Measurements from ENCODE around the gene FAM193A. TPM values are rescaled to one million over a fixed set of nuclear protein-coding genes. Genes with fewer than 3 reads are reported as not detected.
"Not testable (repeated sequence)": the region's sequence is repeated elsewhere in the genome, so short reads cannot be mapped to it uniquely, and the experiment has no call there.

The FAM193A gene
- polyA plus RNA-seq, 1 donor (not counting 4 experiments of a cell fraction or from before 2014, with no cell fraction given): 3.6 TPM

DNA sequence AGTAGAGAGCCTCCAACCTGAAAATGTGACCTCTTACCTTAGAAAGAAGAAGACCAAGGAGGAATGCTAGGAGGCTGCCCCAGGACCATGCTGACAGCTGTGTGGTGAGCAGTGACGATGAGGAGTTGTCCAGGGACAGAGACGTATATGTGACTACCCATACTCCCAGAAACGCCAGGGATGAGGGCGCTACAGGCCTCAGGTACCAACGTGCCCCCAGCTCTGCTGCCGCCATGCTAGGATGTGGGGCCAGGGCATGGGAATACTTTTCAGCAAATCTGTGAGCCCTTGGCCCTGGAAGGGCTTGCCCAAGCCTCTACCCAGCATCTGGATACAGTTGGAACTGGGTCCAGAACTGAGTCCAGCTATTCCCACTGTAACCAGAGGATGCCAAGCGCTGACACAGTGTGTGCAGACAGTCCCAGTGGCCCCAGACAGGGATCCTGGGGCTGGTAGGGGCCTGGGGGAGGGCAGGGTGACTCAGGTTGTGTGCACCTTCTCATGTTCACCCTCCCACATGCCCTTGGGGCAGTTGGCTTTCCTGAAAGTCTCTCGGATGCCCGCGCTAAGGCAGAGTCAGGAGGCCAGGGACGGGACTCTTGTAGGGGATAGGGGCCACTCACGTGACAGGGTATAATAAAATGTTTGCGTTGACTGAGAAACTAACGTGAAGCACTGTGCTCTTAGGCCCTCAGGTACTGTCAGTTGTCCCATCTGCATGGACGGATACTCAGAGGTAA, 23.9 kb upstream of the FAM193A start:
- no peak overlapping the region for H3K4me2 ChIP-seq (ENCODE audit: control insufficient read depth, extremely low read depth, insufficient read depth, low read depth, low read length)
- no peak overlapping the region for H3K27ac ChIP-seq (ENCODE audit: control insufficient read depth, insufficient read depth, low read length)
- no peak overlapping the region for H3K9ac ChIP-seq (ENCODE audit: control insufficient read depth, extremely low read depth, insufficient read depth, low read length)
- peaks cover 3% of the 10 kb centered on the region for H4K20me1 ChIP-seq (ENCODE audit: control insufficient read depth, extremely low read depth, insufficient read depth, low read length)
- H3K9me3 ChIP-seq (ENCODE audit: control insufficient read depth, low read depth, low read length): no peaks in the 10 kb centered on the region
- no peaks in the 10 kb centered on the region for H3K27me3 ChIP-seq (ENCODE audit: control insufficient read depth, extremely low read depth, insufficient read depth, low read length)
- H3K79me2 ChIP-seq (ENCODE audit: control insufficient read depth, insufficient read depth, low read length): peaks cover 14% of the 10 kb centered on the region
- no peaks in the 10 kb centered on the region for H3K9me1 ChIP-seq (ENCODE audit: control insufficient read depth, extremely low read depth, insufficient read depth, low read length)
- peaks cover 36 to 45% of the 10 kb centered on the region in 2 experiments for H3K36me3 ChIP-seq (ENCODE audit: control insufficient read depth in 2 of 2, extremely low read depth in 1 of 2, insufficient read depth in 2 of 2, low read length in 2 of 2)
- no peak for FAIRE-seq
- no peak overlapping the region for H2AFZ ChIP-seq (ENCODE audit: control insufficient read depth, low read length)
- H3K4me3 ChIP-seq (ENCODE audit: control insufficient read depth in 2 of 3, extremely low read depth in 1 of 3, insufficient read depth in 2 of 3, low read depth in 1 of 3, low read length in 3 of 3): no peak overlapping the region
- no peak for DNase-seq (ENCODE audit: low read depth, low spot score)
- TF ChIP-seq, protein P1, sequence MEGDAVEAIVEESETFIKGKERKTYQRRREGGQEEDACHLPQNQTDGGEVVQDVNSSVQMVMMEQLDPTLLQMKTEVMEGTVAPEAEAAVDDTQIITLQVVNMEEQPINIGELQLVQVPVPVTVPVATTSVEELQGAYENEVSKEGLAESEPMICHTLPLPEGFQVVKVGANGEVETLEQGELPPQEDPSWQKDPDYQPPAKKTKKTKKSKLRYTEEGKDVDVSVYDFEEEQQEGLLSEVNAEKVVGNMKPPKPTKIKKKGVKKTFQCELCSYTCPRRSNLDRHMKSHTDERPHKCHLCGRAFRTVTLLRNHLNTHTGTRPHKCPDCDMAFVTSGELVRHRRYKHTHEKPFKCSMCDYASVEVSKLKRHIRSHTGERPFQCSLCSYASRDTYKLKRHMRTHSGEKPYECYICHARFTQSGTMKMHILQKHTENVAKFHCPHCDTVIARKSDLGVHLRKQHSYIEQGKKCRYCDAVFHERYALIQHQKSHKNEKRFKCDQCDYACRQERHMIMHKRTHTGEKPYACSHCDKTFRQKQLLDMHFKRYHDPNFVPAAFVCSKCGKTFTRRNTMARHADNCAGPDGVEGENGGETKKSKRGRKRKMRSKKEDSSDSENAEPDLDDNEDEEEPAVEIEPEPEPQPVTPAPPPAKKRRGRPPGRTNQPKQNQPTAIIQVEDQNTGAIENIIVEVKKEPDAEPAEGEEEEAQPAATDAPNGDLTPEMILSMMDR (optimal IDR thresholded peaks at IDR 0.05 in 1 of 3, IDR thresholded peaks at IDR 0.05 in 1 of 3, conservative IDR thresholded peaks at IDR 0.05 in 1 of 3; ENCODE audit: extremely low read depth in 1 of 3, insufficient read depth in 2 of 3, low read length in 3 of 3): no peak
- TF ChIP-seq EZH2 (IDR thresholded peaks at IDR 0.05; ENCODE audit: low read length): no peak
- dilution Hi-C loops (cut with MboI; ENCODE audit: extremely low pct_ligation_motif_present, low sequenced_read_pairs): no loop called here
- no peaks in the 10 kb centered on the region for H3K4me1 ChIP-seq (ENCODE audit: control insufficient read depth, extremely low read depth, insufficient read depth, low read length)

DNA sequence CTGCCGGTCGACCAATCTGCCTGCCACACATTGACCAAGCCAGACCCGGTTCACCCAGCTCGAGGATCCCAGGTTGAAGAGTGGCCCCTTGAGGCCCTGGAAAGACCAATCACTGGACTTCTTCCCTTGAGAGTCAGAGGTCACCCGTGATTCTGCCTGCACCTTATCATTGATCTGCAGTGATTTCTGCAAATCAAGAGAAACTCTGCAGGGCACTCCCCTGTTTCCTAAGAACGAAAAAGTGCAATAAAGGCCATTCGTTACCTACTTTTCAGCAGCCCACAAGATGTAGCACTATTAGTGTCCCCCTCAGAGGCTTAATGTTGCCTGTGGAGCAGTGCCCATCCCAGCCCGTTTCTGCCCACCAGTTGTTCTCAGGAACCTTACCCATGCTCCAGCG, 22.3 kb upstream of the FAM193A start:
- H3K4me1 ChIP-seq (ENCODE audit: control insufficient read depth, extremely low read depth, insufficient read depth, low read length); FAIRE-seq; H3K27me3 ChIP-seq (ENCODE audit: control insufficient read depth, extremely low read depth, insufficient read depth, low read length); H3K9ac ChIP-seq (ENCODE audit: control insufficient read depth, extremely low read depth, insufficient read depth, low read length); H2AFZ ChIP-seq (ENCODE audit: control insufficient read depth, low read length); H3K79me2 ChIP-seq (ENCODE audit: control insufficient read depth, insufficient read depth, low read length); DNase-seq (ENCODE audit: low read depth, low spot score); H3K9me1 ChIP-seq (ENCODE audit: control insufficient read depth, extremely low read depth, insufficient read depth, low read length); dilution Hi-C loops (cut with MboI; ENCODE audit: extremely low pct_ligation_motif_present, low sequenced_read_pairs); H3K4me3 ChIP-seq (ENCODE audit: control insufficient read depth in 2 of 3, extremely low read depth in 1 of 3, insufficient read depth in 2 of 3, low read depth in 1 of 3, low read length in 3 of 3); H3K4me2 ChIP-seq (ENCODE audit: control insufficient read depth, extremely low read depth, insufficient read depth, low read depth, low read length); H3K27ac ChIP-seq (ENCODE audit: control insufficient read depth, insufficient read depth, low read length); H4K20me1 ChIP-seq (ENCODE audit: control insufficient read depth, extremely low read depth, insufficient read depth, low read length); H3K9me3 ChIP-seq (ENCODE audit: control insufficient read depth, low read depth, low read length): not testable (repeated sequence)
- peaks cover 35 to 40% of the 10 kb centered on the region in 2 experiments for H3K36me3 ChIP-seq (ENCODE audit: control insufficient read depth in 2 of 2, extremely low read depth in 1 of 2, insufficient read depth in 2 of 2, low read length in 2 of 2)

DNA sequence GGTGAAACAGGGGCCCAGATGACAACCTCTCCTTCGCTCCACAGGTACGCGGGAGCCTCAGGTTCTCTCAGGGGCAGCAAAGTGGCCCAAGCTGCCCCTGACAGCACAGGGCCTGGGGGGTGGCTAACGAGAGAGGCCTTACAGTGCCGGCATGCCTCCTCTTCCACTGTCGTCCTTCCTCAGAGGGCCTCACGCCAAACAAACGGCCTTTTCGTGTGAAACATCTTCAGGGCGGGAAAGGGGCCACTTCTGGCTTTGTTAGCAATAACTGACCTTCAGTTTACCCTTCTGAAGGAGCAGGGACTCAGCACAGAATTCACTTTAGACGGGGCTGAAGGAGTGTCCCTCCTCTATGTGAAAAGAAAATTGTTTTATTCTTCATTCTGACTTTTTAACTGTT, 21.5 kb upstream of the FAM193A start:
- DNase-seq (ENCODE audit: low read depth, low spot score); H3K9me3 ChIP-seq (ENCODE audit: control insufficient read depth, low read depth, low read length); H3K27ac ChIP-seq (ENCODE audit: control insufficient read depth, insufficient read depth, low read length); H3K4me2 ChIP-seq (ENCODE audit: control insufficient read depth, extremely low read depth, insufficient read depth, low read depth, low read length); H3K9ac ChIP-seq (ENCODE audit: control insufficient read depth, extremely low read depth, insufficient read depth, low read length); FAIRE-seq; H2AFZ ChIP-seq (ENCODE audit: control insufficient read depth, low read length); H3K4me1 ChIP-seq (ENCODE audit: control insufficient read depth, extremely low read depth, insufficient read depth, low read length); H3K79me2 ChIP-seq (ENCODE audit: control insufficient read depth, insufficient read depth, low read length); H3K27me3 ChIP-seq (ENCODE audit: control insufficient read depth, extremely low read depth, insufficient read depth, low read length); H4K20me1 ChIP-seq (ENCODE audit: control insufficient read depth, extremely low read depth, insufficient read depth, low read length); dilution Hi-C loops (cut with MboI; ENCODE audit: extremely low pct_ligation_motif_present, low sequenced_read_pairs); H3K4me3 ChIP-seq (ENCODE audit: control insufficient read depth in 2 of 3, extremely low read depth in 1 of 3, insufficient read depth in 2 of 3, low read depth in 1 of 3, low read length in 3 of 3); H3K9me1 ChIP-seq (ENCODE audit: control insufficient read depth, extremely low read depth, insufficient read depth, low read length): not testable (repeated sequence)
- peaks cover 29 to 32% of the 10 kb centered on the region in 2 experiments for H3K36me3 ChIP-seq (ENCODE audit: control insufficient read depth in 2 of 2, extremely low read depth in 1 of 2, insufficient read depth in 2 of 2, low read length in 2 of 2)
